ENCODE data around the gene FADS2. TPM values are rescaled to one million over a fixed set of nuclear protein-coding genes. Genes with fewer than 3 reads are reported as not detected.

FADS2 gene
- total RNA-seq, 1 donor from 2014 or later = 10.9 TPM

DNA sequence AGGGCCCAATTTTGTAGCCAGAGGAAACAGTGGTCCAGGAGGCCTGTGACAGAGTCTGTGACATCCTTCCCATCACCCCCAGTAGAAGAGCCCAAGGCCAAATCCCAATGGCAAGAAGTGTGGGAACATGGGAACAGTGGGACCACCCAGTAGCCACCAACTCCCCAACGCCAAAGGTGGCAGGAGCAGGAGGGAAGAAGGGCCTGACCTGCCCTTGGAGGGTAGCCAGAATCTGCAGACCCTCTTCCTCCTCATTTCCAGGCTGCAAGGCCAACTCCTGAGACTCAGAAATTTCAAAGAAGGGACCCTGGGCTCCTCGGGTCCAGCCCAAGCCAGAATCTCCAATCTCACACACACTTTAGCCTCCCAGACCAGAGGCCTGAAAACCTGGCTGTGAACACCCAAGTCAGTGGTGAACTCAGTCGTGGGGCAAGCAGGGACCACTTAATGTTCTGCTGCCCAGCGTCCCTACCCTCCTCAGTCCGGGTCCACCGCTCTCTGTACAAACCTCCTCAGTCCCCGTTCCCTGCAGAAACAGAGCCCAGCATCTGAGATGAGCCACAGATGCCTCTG is 83.1 kb downstream of the FADS2 start:
- intact Hi-C loops (cut with micrococcal nuclease) = no loop called here
- TF ChIP-seq, protein P1, sequence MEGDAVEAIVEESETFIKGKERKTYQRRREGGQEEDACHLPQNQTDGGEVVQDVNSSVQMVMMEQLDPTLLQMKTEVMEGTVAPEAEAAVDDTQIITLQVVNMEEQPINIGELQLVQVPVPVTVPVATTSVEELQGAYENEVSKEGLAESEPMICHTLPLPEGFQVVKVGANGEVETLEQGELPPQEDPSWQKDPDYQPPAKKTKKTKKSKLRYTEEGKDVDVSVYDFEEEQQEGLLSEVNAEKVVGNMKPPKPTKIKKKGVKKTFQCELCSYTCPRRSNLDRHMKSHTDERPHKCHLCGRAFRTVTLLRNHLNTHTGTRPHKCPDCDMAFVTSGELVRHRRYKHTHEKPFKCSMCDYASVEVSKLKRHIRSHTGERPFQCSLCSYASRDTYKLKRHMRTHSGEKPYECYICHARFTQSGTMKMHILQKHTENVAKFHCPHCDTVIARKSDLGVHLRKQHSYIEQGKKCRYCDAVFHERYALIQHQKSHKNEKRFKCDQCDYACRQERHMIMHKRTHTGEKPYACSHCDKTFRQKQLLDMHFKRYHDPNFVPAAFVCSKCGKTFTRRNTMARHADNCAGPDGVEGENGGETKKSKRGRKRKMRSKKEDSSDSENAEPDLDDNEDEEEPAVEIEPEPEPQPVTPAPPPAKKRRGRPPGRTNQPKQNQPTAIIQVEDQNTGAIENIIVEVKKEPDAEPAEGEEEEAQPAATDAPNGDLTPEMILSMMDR (IDR thresholded peaks at IDR 0.05) = no peak
- H3K27ac Mint-ChIP-seq = no peak overlapping the region
- ATAC-seq (ENCODE audit: low read depth) = no peak
- H3K27me3 Mint-ChIP-seq = peaks cover 21% of the 10 kb centered on the region
- H3K4me3 Mint-ChIP-seq = no peak overlapping the region
- H3K9me3 Mint-ChIP-seq = no peaks in the 10 kb centered on the region
- no peak for DNase-seq
- no peaks in the 10 kb centered on the region for H3K4me1 Mint-ChIP-seq
- no peaks in the 10 kb centered on the region for H3K36me3 Mint-ChIP-seq (ENCODE audit: low read depth)
- ChIA-PET CTCF (no interaction called here), POLR2A (no interaction called here)

DNA sequence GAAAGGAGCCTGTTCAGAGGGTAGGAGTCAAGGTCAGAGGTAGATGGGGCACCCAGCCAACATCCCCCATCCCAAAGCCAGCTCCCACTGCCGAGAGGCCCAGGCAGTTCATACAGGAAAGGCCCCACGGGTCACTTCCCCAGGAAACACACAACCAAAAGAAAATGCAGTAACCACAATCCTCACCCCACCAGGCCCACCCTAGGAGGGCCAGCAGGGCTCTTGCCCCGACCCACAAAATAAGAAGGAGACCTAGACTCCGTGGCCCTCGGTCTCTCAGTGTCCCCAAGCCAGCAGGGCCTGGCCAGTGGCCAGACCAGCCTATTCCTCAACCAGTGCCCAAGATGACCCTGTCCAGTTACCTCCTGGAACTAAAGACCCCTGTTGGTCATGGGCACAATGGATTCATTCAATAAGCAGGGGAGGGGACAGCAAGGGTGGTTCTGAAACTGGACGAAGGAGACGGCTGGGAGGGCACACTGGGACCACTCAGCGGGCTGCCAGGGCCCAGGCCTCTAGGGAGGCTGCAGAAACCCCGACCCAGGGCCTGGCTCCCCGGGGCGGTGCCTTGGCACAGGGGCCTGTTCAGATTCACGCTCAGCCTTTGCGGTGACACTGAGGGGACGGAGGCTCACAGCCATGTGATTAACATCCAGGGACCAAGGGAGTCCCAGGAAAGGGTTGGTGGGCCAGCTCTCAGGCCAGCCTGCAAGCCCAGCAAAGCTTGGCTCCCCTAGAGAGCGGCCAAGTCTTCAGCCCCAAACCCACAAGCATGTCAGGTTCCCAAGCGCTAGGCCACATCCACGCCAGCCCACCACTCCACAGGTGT is 83.8 kb downstream of the FADS2 start:
- CTCF ChIA-PET = no interaction called here
- POLR2A ChIA-PET = no interaction called here
- Mint-ChIP-seq H3K27me3 (peaks cover 24% of the 10 kb centered on the region), H3K9me3 (no peaks in the 10 kb centered on the region), H3K4me3 (no peak overlapping the region), H3K36me3 (ENCODE audit: low read depth) (no peaks in the 10 kb centered on the region), H3K27ac (no peak overlapping the region), H3K4me1 (no peaks in the 10 kb centered on the region)
- ATAC-seq (ENCODE audit: low read depth) = no peak
- DNase-seq = no peak
- intact Hi-C loops (cut with micrococcal nuclease) = no loop called here
- TF ChIP-seq, protein P1 (IDR thresholded peaks at IDR 0.05) = no peak

DNA sequence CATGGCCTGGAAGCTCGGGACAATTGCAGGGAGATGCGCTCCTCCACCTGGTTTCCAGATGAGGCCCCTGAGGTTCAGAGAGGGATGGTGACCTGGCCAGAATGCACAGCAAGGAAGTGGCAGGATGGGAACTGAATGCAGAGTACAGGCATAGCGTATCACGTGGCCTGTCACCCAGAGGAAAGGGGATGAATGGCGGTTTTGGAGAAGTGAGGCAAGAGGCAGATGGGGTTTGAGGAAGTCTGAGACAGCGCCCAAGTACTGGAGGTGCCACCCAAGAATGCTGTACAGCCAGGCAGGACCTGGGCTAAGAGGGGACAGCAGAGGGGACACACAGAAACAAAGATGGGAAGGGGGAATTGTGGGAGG is 84.4 kb downstream of the FADS2 start:
- H3K36me3 Mint-ChIP-seq (ENCODE audit: low read depth) = no peaks in the 10 kb centered on the region
- TF ChIP-seq, protein P1 (IDR thresholded peaks at IDR 0.05) = no peak
- DNase-seq (no peak), ATAC-seq (ENCODE audit: low read depth) (no peak)
- intact Hi-C loops (cut with micrococcal nuclease) = no loop called here
- H3K27me3 Mint-ChIP-seq = peaks cover 24% of the 10 kb centered on the region
- no peak overlapping the region for H3K4me3 Mint-ChIP-seq
- no peak overlapping the region for H3K27ac Mint-ChIP-seq
- H3K4me1 Mint-ChIP-seq = no peaks in the 10 kb centered on the region
- POLR2A ChIA-PET = no interaction called here
- no peaks in the 10 kb centered on the region for H3K9me3 Mint-ChIP-seq
- CTCF ChIA-PET = no interaction called here

- Mint-ChIP-seq H3K4me3 (no peak overlapping the region), H3K9me3 (no peaks in the 10 kb centered on the region), H3K4me1 (peaks cover 6% of the 10 kb centered on the region), H3K27ac (no peak overlapping the region), H3K36me3 (ENCODE audit: low read depth) (no peaks in the 10 kb centered on the region), H3K27me3 (peaks cover 30% of the 10 kb centered on the region)
- ChIA-PET CTCF (no interaction called here), POLR2A (no interaction called here)
- TF ChIP-seq, protein P1 (IDR thresholded peaks at IDR 0.05) = no peak
- peak; percentile 8 for DNase-seq
- ATAC-seq (ENCODE audit: low read depth) = no peak
- intact Hi-C loops (cut with micrococcal nuclease) = no loop called here
Measured at GRCh38 chr11:61912991-61913698, 85.0 kb downstream of the FADS2 start.
